HG03097 (cell line): ENCODE measurements around the gene RAPGEF6.
"Not testable (repeated sequence)": the region's sequence is repeated elsewhere in the genome, so short reads cannot be mapped to it uniquely, and the experiment has no call there.

Source experiments
- ATAC-seq: cut with Tn5 transposase; IDR thresholded peaks from one replicate; pipeline ENCODE4 v1.9.1; 2021; ENCODE audit not compliant: unreplicated experiment, low FRiP score

RAPGEF6 gene

DNA sequence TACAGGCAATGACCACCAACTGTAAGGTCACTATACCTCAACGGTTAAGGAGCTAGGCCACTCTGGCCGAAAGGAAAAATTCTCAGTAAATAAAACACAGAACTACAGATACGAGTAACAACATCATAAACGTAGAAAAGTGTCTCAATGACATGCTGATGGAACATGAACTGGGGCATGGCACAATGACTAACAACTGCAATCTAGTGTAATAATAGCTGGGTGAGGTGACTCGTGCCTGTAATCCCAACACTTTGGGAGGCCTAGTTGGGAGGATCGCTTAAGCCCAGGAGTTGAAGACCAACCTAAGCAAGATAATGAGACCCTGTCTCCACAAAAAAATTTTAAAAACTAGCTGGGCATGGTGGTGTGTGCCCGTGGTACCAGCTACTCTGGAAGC is 9.8 kb upstream of the RAPGEF6 start:
- ATAC-seq = no peak

DNA sequence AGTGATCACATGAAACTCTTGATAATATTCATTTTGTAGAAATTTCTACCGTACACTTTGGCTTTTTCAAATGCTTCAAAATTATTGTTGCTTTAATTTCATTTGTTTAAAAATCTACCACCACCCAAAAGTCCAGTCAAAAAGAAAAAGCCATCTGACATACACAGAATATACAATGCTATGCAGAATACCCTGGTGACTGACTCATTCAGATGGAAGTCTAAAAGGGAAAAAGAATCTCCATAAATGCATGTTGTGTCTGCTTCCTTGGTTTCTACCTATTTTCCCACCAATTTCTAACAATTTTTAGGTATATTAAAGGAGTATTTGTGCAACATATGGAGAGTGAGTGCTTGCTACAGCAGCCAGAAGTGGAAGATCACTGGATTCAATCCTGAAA is 9.3 kb upstream of the RAPGEF6 start:
- ATAC-seq = no peak

DNA sequence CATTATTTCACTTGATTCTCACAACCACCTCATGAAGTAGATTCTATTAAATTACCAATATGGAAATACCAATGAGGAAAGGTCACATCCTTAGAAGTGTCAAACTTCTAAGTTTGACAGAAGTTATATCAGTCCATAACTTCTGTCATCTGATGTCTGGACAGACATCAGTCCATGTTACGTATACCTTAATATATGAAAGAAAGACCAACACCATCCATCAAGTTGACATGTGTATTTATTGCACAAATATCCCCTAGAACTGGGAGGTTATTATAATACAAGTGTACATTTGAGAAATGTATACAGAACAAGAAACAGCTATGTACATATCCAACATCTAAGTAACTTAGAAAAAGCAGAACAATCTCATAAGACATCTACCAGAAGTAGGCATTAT is 6.5 kb upstream of the RAPGEF6 start:
- ATAC-seq = no peak

DNA sequence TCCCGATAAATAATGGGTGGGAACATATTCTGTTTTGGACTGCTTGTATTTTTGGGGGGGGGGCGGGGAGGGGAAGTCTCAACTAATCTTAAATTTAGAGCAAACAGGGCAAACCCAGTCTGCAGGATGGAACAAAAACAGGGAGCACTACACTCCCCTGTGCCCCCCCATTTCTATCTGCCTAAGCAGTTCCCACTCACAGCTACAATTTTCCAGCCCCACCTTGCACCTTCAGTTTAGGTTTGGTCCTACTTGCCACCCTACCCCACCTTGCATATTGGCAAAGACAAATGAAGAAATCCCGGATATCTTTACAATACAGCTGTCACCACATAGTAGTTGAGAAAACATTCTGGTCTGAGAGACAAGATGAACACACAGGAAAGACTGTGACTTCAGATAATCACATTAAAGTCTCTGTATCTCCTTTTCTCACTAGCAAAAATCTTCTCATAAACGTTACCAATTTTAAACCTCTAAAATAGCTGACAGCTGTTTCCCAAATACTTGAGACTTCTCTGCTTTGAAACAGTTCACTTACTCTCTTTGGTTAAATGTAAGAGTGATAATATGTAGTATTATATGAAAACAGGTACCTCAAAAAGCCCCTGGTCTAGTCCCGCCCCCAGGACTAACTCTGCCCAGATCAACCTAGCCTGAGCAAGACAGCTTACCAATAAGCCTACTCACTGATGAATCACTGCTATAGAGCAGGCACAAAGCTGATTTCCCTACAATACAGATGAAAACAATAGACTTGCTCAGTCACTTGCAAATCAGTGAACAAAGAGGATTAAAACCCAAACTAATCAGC is 5.2 kb upstream of the RAPGEF6 start:
- no peak for ATAC-seq

DNA sequence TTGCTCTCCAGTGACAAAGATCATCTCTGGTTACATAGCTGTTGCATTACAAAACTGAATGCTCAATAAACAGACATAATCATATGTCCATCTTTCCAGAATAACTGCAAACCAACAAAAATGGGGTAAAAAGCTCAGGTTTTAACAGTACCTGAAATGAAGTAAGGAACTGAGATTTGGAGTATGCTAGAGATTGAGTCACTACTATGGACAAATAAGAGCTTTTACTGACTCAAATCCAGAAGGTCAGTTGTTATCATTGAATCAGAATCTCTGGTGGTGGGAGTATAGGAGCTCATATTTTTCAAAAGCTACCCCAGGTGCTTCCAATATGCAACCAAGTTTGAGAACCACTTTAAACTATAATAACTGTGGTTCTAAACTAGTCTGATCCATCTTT is 4.1 kb upstream of the RAPGEF6 start:
- no peak for ATAC-seq

DNA sequence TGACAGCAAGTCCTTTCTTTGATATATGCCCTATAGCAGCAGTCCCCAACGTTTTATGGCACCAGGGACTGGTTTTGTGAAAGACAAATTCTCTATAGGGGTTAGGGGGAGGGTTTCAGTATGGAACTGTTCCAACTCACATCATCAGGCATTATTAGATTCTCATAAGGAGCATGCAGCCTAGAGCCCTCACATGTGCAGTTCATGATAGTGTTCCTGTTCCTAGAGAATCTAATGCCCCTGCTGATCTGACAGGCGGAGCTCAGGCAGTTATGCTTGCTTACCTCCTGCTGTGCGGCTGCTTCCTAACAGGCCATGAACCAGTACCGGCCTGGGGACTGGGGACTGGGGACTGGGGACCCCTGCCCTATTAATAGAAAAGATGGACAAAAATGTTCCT is 2.7 kb upstream of the RAPGEF6 start:
- ATAC-seq = no peak

DNA sequence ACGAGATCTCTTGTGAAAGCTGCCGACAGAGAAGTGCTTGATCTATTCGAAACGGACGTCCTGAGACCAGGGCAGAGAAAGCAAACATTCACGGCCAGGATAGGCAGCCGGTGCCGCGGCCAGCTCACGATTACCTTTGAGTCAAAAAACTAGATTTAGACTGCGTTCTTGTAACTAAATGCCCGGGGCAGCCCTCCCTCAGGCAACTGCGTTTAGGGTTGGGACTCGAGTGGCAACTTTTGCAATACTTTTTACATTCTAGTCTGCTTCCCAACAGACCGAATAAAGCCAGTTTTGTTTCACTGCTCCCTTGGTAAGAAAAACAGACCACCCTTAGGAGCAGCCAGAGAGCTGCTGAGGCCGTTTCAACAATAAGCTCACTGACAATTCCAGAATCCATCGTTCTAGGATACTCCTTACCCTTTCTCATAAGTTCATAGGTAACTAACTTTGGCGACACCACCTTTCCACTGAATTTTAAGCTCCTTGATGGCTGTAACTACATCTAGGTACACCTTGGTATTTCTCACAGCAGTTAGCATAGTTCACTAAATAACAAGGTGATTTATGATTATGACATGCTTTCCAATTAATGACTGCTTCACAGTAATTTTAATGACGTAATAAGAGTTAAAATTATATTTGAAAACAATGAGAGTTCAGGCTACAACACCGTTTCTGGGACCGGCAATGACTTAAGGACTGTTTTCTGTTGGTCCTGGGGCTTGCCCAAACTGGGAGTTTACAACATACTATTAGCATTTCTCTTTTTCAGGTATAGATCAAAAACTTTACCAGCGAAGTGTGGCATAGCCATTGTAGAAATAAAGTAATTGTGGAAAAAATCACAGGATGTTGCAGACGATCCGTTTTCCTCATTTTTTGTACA is 899 bp upstream of the RAPGEF6 start:
- ATAC-seq = no peak

DNA sequence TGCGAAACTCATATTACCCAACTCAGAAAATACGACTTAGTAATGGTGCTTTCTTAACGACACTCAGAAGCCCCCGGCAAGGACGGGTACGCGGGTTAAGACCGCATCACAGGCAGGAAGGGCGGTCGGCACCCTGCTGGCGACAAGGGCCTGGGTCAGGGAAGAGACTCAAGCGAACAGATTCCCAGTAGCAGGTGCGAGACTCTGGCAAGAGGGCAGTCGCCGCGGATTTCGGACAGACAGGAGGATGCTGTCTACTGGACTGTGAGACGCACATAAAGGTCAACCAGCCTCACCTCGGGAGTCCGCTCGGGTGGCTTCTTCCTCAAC is 398 bp downstream of the RAPGEF6 start:
- peak; percentile 18 for ATAC-seq

DNA sequence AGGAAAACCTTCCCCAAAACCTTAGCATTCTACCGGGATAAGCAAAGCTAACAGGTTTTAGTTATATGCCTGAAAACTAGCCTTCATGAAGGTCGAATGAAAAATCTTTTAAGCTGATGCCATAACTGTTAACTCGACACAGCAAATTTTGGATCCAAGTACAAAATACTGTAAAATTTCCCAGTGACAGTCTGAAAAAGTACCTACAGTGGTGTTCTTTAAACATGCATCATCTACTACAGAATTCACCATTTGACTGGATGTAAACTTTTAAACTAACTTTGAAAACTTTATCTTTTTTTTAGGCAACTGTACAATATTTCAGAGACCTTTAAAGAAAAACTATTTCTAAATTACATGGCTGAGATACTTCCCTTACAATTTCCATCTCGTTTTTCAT is 791 bp downstream of the RAPGEF6 start:
- ATAC-seq = no peak

DNA sequence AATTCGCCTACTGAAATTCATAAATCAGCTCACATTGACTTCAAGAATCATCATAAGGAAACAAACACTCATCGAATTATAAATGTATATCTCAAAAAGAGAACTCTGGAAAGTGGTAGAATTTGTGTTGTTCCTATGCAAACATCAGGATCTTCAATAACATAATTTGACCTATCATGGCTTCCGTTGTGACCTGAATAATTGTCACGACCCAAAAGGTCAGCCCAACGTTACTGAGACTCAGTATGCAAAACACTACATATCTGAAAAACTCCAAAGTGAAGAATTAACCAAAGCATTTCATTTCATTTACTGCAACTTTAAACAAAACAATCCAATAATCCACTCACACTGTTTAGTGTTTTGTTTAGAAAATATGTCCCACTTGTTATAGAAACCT is 1.2 kb downstream of the RAPGEF6 start:
- no peak for ATAC-seq

DNA sequence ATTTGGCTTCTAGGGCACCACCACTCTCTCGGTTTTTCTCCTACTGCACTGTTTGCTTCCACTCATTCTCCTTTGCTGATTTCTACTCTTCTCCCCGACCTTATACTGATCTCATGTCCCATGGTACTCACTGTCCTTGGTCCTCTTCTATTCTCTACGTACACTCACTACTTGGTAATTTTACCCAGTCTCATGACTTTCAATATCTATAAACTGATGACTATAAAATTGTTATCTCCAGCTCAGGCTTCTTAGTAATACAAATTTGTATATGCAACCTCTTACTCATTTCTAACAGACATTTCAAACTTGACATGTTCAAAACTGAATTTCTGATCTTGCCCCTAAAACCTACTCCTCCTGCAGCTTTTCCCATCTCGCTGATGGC is 4.1 kb downstream of the RAPGEF6 start:
- no peak for ATAC-seq

DNA sequence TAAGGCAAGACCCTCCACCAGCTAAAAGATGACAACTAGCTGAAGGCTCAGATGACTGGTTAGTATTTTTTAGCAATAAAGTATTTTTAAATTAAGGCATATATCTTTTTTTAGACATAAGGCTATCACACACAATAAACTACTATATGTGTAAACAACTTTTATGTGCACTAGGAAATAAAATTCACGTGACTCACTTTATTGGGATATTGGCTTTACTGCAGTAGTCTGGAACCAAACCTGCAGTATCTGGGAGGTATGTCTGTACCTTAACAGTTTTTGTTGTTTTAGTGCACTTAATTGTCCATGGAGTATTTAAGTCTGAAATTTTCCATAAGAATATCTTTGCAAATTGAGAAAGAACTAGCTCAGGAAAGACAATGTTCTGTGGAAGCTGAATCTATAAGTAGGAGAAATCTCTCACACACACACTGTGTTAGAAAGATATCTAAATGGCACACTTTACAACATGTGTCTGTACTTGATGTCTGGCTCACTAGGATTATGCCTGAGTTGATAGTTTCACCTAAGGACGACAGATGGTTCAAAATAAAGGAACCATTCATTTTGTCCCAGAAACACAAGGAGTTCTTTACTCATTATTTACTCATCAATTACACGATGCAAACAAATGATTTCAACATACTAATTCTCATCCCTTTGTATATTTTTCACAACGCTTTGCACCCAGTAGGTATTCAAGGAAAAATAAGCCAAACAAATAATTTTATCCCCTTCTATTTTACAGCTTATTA is 4.6 kb downstream of the RAPGEF6 start:
- no peak for ATAC-seq

DNA sequence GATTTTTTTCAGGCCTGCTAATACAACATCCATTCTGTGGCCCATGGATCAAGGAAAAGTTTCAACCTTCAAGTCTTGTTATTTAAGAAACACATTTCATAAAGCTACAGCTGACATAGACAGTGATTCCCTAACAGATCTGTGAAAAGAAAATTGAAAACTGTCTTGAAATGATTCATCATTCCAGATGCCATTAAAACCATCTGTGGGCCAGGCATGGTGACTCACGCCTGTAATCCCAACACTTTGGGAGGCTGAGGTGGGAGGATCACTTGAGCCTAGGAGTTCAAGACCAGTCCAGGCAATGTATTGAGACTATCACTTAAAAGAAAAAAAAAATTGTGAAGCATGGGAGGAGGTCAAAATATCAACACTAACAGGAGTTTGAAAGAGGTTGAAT is 6.0 kb downstream of the RAPGEF6 start:
- no peak for ATAC-seq

DNA sequence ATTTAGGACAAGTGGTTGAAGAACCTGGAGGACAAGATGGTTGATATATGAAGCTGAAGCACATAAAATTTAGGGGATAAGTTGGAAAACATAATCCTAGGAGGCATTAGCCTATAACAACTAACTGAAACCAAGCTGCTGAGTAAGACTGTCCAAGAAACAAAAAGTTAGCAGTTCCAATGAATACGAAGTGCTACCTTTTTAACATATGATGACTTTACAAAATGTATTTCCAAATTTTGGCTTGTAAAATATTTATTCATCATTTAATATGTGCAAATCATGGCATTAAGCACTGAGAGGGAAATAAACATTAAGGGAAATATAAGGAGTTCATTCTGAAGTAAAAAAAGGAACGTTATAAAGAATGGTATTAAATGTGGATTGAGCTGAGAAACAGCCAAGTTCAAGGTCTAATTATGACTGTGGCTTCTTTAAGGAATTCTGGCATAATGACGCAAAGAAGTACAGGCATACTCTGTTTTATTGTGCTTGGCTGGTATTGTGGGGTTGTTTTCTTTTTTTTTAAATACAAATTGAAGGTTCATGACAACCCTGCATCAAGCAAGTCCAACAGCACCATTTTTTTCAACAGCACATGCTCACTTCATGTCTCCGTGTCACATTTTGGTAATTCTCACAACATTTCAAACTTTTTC is 7.7 kb downstream of the RAPGEF6 start:
- no peak for ATAC-seq

DNA sequence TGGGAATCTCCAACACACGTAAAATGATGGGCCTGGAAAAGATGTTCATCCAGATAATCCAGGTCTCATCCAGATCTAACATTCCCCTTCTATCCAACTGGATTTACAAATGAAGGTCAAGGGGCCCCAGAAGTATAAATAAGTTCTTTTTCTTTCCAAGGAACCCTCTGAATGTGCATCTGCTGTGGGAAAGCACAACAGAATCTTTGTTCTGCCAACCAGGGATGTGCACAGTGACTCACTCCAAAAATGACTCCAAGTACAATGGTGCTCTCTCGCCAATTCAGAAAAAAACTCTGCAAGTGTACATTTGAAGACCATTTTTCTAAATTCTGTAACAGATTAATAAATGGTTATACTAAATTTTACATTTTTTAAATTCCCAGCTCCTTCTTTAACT is 12.4 kb downstream of the RAPGEF6 start:
- ATAC-seq = no peak

DNA sequence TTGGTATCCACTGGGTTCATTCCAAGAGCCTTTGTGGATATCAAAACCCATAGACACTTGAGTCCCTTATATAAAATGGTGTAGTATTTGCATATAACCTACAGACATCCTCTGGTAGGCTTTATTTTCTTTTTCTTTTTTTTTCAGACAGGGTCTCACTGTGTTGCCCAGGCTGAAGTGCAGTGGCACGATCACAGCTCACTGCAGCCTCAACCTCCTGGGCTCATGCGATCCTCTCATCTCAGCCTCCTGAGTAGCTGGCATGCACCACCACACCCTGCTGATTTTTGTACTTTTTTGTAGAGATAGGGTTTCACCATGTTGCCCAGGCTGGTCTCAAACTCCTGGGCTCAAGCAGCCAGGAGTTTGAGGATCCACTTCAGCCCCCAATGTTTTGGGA is 13.9 kb downstream of the RAPGEF6 start:
- ATAC-seq = not testable (repeated sequence)

DNA sequence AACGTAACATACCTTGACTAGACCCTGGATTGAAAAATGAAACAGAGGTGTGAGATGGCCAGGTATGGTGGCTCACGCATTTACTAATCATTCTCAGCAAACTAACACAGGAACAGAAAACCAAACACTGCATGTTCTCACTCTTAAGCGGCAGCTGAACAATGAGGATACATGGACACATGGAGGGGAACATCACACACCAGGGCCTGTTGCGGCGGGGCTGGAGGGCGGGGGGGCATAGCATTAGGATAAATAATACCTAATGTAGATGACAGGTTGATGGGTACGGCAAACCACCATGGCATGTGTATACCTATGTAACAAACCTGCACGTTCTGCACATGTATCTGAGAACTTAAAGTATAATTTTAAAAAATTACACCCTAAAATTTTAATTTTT is 15.9 kb downstream of the RAPGEF6 start:
- no peak for ATAC-seq

DNA sequence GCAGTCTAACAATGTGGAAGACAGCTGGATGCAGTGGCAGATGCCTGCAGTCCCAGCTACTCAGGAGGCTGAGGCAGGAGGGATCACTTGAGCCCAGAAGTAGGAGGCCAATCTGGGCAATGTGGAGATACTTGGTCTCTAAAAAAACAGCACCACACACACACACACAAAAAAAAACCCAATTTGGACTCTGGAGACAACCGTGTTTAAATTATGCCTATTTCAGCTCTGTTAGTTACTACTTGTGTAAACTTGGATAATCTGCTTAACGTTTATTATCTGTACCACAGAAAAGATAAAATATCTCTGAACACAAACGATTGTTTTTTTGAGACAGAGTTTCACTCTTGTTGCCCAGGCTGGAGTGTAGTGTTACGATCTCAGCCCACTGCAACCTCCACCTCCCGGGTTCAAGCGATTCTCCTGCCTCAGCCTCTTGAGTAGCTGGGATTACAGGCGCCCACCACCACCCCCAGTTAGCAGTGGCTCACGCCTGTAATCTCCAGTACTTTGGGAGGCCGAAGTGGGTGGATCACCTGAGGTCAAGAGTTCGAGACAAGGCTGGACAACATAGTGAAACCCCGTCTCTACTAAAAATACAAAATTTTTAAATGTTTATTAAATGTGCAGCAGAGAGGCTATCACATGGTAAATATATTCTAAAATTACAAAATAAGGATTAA is 17.7 kb downstream of the RAPGEF6 start:
- ATAC-seq = no peak

DNA sequence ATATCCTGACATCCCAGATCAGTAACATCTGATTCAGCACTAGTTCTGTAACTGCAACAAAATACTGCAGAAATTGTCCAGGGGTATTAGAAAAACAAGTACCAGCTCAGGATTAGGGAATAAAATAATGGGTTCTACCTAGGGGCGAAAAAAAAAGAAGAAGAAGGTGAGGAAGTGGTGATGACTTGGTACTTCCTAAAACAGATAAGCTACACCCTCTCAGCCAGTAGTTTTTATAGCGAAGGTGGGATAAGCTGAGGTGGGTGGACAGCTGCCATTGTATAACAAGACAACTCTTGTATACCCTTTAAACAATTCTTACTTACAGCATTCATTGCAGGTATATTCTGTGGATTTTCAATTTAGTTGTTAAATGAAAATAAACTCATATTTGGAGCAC is 19.1 kb downstream of the RAPGEF6 start:
- no peak for ATAC-seq

DNA sequence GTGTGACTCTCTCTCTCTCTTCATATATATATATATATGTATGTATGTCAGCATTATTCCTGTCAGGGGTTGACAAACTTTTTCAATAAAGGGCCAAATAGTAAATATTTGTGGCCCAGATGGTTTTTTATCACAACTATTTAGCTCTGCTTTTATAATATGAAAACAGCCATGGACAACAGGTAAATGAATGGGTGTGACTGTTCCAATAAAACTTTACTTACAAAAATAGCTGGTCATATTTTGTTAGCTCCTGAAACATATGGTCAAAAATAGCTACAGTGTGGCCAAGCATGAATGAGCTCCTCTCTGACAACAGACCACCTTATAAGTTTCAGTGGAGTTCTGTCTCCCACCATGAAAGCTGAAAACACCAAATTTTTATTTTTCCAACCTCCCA is 21.6 kb downstream of the RAPGEF6 start:
- ATAC-seq = no peak
